DOHH2 (cell line): ENCODE measurements around the gene CREB3L2.

Source experiments
- H3F3A ChIP-seq: fragments of 200-600 bp; sonication (generic), shearing (Covaris generic); 2 replicates; pipeline ENCODE4 v1.6.0; 2016; ENCODE audit warnings: antibody characterized with exemption, mild to moderate bottlenecking; ENCODE audit not compliant: control insufficient read depth, insufficient read depth
- H3K27ac ChIP-seq: fragments of 200-600 bp; sonication (generic); 2 replicates; pipeline ENCODE4 v1.5.1; 2014; ENCODE audit warnings: low read depth, mild to moderate bottlenecking, low read length, moderate library complexity
- H3K27me3 ChIP-seq: fragments of 200-600 bp; sonication (generic); 2 replicates; pipeline ENCODE4 v1.6.1; 2014; ENCODE audit warnings: mild to moderate bottlenecking, low read length, mixed read lengths; ENCODE audit not compliant: control insufficient read depth
- H3K36me3 ChIP-seq: fragments of 200-600 bp; sonication (generic); 2 replicates; pipeline ENCODE4 v1.6.1; 2014; ENCODE audit warnings: mild to moderate bottlenecking, low read length, moderate library complexity, mixed read lengths; ENCODE audit not compliant: control insufficient read depth
- H3K4me1 ChIP-seq: fragments of 200-600 bp; sonication (generic); 2 replicates; pipeline ENCODE4 v1.6.1; 2014; ENCODE audit warnings: mild to moderate bottlenecking, low read length, mixed read lengths; ENCODE audit not compliant: control insufficient read depth
- H3K4me2 ChIP-seq: fragments of 200-600 bp; sonication (generic); 2 replicates; pipeline ENCODE4 v1.6.0; 2014; ENCODE audit warnings: mild to moderate bottlenecking, low read length, moderate library complexity
- H3K4me3 ChIP-seq: fragments of 200-600 bp; sonication (generic); 2 replicates; pipeline ENCODE4 v1.5.1; 2014; ENCODE audit warnings: mild to moderate bottlenecking, low read length, mixed read lengths
- H3K79me2 ChIP-seq: fragments of 200-600 bp; sonication (generic); 2 replicates; pipeline ENCODE4 v1.6.1; 2014; ENCODE audit warnings: mild to moderate bottlenecking, low read length, mixed read lengths; ENCODE audit not compliant: control insufficient read depth
- H3K9me2 ChIP-seq: fragments of 200-600 bp; sonication (generic); replicated peaks from 2 replicates; pipeline ENCODE4 v1.6.1; 2014; ENCODE audit warnings: mild to moderate bottlenecking, low read length, mixed read lengths; ENCODE audit not compliant: control insufficient read depth
- H3K9me3 ChIP-seq: fragments of 200-600 bp; sonication (generic); 2 replicates; pipeline ENCODE4 v1.6.1; 2014; ENCODE audit warnings: antibody characterized with exemption, low read length, mixed read lengths; ENCODE audit not compliant: control insufficient read depth, insufficient read depth
- H4K20me1 ChIP-seq: fragments of 200-600 bp; sonication (generic); 2 replicates; pipeline ENCODE4 v1.6.0; 2014; ENCODE audit warnings: low read depth, mild to moderate bottlenecking, antibody characterized with exemption, low read length, moderate library complexity; ENCODE audit not compliant: control insufficient read depth, insufficient read depth
- CTCF ChIP-seq: fragments of 200-600 bp; sonication (generic); IDR thresholded peaks from one replicate; pipeline ENCODE4 v1.5.1; 2014; ENCODE audit warnings: antibody characterized with exemption, mild to moderate bottlenecking, low read depth, low read length; ENCODE audit not compliant: poor library complexity, severe bottlenecking
- EZH2phosphoT487 ChIP-seq: fragments of 200-600 bp; sonication (generic); IDR thresholded peaks from 2 replicates; pipeline ENCODE4 v1.6.1; 2017; ENCODE audit warnings: borderline replicate concordance, mild to moderate bottlenecking, antibody characterized with exemption, low read length, moderate library complexity, mixed read lengths

CREB3L2 gene

DNA sequence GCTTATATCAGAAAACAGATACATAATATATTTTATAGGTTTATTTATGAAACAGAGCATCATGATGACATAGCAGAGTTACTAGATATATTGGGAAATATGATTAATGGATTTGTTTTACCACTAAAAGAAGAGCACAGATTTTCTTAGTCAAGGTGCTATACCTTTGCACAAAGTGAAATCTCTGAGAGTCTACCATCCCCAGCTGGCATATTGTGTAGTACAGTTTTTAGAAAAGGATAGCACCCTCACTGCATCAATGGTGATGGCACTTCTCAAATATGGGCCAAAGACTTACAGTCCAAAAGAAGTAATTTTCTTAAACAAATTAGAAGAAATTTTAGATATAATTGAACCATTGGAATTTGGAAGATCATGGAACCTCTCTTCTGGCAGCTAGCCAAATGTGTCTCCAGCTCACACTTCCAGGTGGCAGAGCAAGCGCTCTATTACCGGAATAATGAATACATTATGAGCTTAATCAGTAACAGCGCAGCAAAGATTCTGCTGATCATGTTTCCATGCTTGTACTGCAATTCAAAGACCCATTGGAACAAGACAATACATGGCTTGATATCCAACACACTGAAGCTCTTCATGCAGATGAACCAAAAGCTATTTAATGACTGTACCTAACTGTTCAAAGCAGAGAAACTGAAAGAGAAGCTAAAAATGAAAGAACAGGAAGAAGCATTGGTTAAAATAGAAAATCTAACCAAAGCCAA is 21.9 kb upstream of the CREB3L2 start:
- Histone ChIP-seq H3K4me3 (no peak overlapping the region), H3K4me2 (no peak overlapping the region), H3K79me2 (no peaks in the 10 kb centered on the region), H3K27me3 (no peaks in the 10 kb centered on the region), H3K9me2 (no peaks in the 10 kb centered on the region), H3F3A (no peaks in the 10 kb centered on the region), H3K36me3 (no peaks in the 10 kb centered on the region), H3K27ac (no peak overlapping the region), H3K4me1 (no peaks in the 10 kb centered on the region), H4K20me1 (no peaks in the 10 kb centered on the region), H3K9me3 (no peaks in the 10 kb centered on the region)
- TF ChIP-seq EZH2phosphoT487, result no peak
- TF ChIP-seq CTCF, result no peak

DNA sequence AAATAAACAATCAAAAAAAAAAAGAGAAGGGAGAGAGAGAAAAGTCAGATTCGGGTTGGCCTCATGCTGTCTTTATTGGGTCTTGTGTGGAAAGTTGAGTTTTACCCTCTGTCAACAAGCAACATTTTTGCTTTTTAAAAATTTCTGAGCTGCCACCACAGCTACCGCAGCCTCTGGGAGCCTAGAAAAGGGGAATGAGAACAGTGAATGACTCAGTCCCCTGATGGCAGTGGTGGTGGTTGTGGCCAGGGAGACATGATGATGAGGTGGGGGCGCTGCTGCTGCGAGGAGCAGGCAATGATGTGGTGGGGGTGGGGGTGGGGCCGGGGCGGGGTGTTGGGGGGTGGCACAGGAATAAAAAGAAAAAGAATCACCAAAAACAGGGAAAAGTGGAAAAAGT is 20.0 kb upstream of the CREB3L2 start:
- Histone ChIP-seq H3K36me3 (no peaks in the 10 kb centered on the region), H3F3A (no peaks in the 10 kb centered on the region), H3K27me3 (no peaks in the 10 kb centered on the region), H3K79me2 (no peaks in the 10 kb centered on the region), H3K4me3 (no peak overlapping the region), H3K4me1 (no peaks in the 10 kb centered on the region), H3K9me2 (no peaks in the 10 kb centered on the region), H3K27ac (no peak overlapping the region), H4K20me1 (no peaks in the 10 kb centered on the region), H3K9me3 (no peaks in the 10 kb centered on the region), H3K4me2 (no peak overlapping the region)
- no peak for TF ChIP-seq EZH2phosphoT487
- no peak for TF ChIP-seq CTCF

DNA sequence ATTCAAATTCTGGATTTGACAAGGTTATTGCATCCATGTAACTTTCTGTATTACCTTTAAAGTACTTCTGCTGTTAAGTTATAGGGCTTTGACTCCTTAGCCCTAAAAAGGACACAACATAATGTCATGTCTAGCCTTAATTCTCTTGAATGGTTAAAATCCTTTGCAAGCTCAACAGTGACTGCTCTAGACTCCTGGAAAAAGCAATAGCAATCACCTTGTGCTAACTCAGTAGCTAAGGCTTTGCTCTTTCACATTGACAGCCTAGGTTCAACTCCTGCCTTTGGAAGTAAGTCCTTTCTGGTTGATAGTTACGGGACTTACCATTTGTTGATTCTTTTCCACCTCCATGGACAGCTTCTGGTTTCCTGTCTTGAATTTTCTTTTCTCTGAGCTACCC is 16.1 kb upstream of the CREB3L2 start:
- no peaks in the 10 kb centered on the region for H3F3A ChIP-seq
- H3K79me2 ChIP-seq, result no peaks in the 10 kb centered on the region
- no peak overlapping the region for H3K4me3 ChIP-seq
- H3K36me3 ChIP-seq, result no peaks in the 10 kb centered on the region
- H3K4me1 ChIP-seq, result no peaks in the 10 kb centered on the region
- H3K4me2 ChIP-seq, result no peak overlapping the region
- H3K9me3 ChIP-seq, result no peaks in the 10 kb centered on the region
- no peaks in the 10 kb centered on the region for H3K9me2 ChIP-seq
- H3K27me3 ChIP-seq, result no peaks in the 10 kb centered on the region
- TF ChIP-seq EZH2phosphoT487, result no peak
- no peak for TF ChIP-seq CTCF
- H4K20me1 ChIP-seq, result no peaks in the 10 kb centered on the region
- H3K27ac ChIP-seq, result no peak overlapping the region
